AG20443 (cell line): ENCODE measurements around the gene USP46.

Experiments used
- DNase-seq: peaks from one replicate; pipeline ENCODE4 v3.0.0; 2012; ENCODE audit warnings: low spot score, mixed read lengths

Gene USP46

GRCh38 chr4:52573551-52573950, 85.5 kb downstream of the USP46 start:
- no peak for DNase-seq

- peak; percentile 49 for DNase-seq
Observed at GRCh38 chr4:52572936-52573485, 86.1 kb downstream of the USP46 start.

- DNase-seq: no peak
Observed at GRCh38 chr4:52568351-52568750, 90.8 kb downstream of the USP46 start.

- no peak for DNase-seq
Observed at GRCh38 chr4:52566136-52567031, 92.7 kb downstream of the USP46 start.

- peak; percentile 19 for DNase-seq
Observed at GRCh38 chr4:52560844-52561280, 98.2 kb downstream of the USP46 start.

GRCh38 chr4:52555356-52555716, 103.8 kb downstream of the USP46 start:
- no peak for DNase-seq

- DNase-seq: no peak
Observed at GRCh38 chr4:52554612-52555355, 104.3 kb downstream of the USP46 start.

- no peak for DNase-seq
Observed at GRCh38 chr4:52552778-52553177, 106.3 kb downstream of the USP46 start.

- DNase-seq: no peak
Observed at GRCh38 chr4:52551487-52551886, 107.6 kb downstream of the USP46 start.

- DNase-seq: no peak
Observed at GRCh38 chr4:52550186-52550585, 108.9 kb downstream of the USP46 start.

- DNase-seq: no peak
Observed at GRCh38 chr4:52548818-52549570, 110.1 kb downstream of the USP46 start.

- DNase-seq: no peak
Observed at GRCh38 chr4:52546449-52546848, 112.7 kb downstream of the USP46 start.

GRCh38 chr4:52545099-52546069, 113.7 kb downstream of the USP46 start:
- DNase-seq: peak; percentile 89
